HepG2 (cell line): ENCODE results near the gene CIAO2B. TPM values are rescaled to one million over a fixed set of nuclear protein-coding genes. Genes with fewer than 3 reads are reported as not detected.

Experiments
- E2F5 ChIP-seq: sonication (generic); formaldehyde crosslinking; conservative IDR thresholded peaks from 2 replicates; pipeline ENCODE4 v1.4.0; 2020; ENCODE audit warnings: missing genetic modification reagents
- EZH2 ChIP-seq: conservative IDR thresholded peaks from 2 replicates; pipeline ENCODE4 v1.6.1; 2012; ENCODE audit warnings: mild to moderate bottlenecking, low read depth, low read length, moderate library complexity
- FOXO4 ChIP-seq: sonication (generic); formaldehyde crosslinking; conservative IDR thresholded peaks from 2 replicates; pipeline ENCODE4 v1.8.1; 2023; ENCODE audit warnings: missing genetic modification reagents
- MIXL1 ChIP-seq: IDR thresholded peaks from 2 replicates; pipeline ENCODE4 v1.6.1; 2016
- MXI1 ChIP-seq: IDR thresholded peaks from 3 replicates; pipeline ENCODE4 v1.6.1; 2012; ENCODE audit warnings: low read depth, low read length, inconsistent platforms, borderline replicate concordance
- NR0B2 ChIP-seq: sonication (generic); formaldehyde crosslinking; IDR thresholded peaks from 2 replicates; pipeline ENCODE4 v1.4.0; 2020; ENCODE audit warnings: mild to moderate bottlenecking, missing genetic modification reagents
- POLR2G ChIP-seq: fragments of 200-400 bp; formaldehyde crosslinking; IDR thresholded peaks from 2 replicates; pipeline ENCODE4 v1.6.1; 2018; ENCODE audit warnings: mild to moderate bottlenecking, low read depth, low read length, moderate library complexity
- PTBP1 ChIP-seq: fragments of 200-400 bp; formaldehyde crosslinking; IDR thresholded peaks from 2 replicates; pipeline ENCODE4 v1.6.1; 2018; ENCODE audit warnings: low read length, low read depth; ENCODE audit not compliant: poor library complexity, severe bottlenecking
- REST ChIP-seq, 2 experiments: IDR thresholded peaks; 2 replicates each; pipeline ENCODE4 v1.6.1; 2011 to 2012; ENCODE audit warnings: low read length in 2 of 2, borderline replicate concordance in 1 of 2, low read depth in 1 of 2, mild to moderate bottlenecking in 1 of 2, moderate library complexity in 1 of 2
- SRF ChIP-seq: IDR thresholded peaks from 2 replicates; pipeline ENCODE4 v1.6.1; 2011; ENCODE audit warnings: mild to moderate bottlenecking, low read depth, low read length, moderate library complexity
- THAP8 ChIP-seq: sonication (generic); formaldehyde crosslinking; IDR thresholded peaks from 2 replicates; pipeline ENCODE4 v1.5.1; 2020; ENCODE audit warnings: missing genetic modification reagents, mild to moderate bottlenecking, borderline replicate concordance
- TRAFD1 ChIP-seq: sonication (generic); formaldehyde crosslinking; IDR thresholded peaks from 2 replicates; pipeline ENCODE4 v1.5.1; 2020; ENCODE audit warnings: missing genetic modification reagents, mild to moderate bottlenecking, borderline replicate concordance
- ZFYVE20 ChIP-seq: sonication (generic); formaldehyde crosslinking; IDR thresholded peaks from 2 replicates; pipeline ENCODE4 v1.8.0; 2023; ENCODE audit warnings: low read depth, mild to moderate bottlenecking, moderate library complexity, missing genetic modification reagents, borderline replicate concordance
- ZNF34 ChIP-seq: sonication (generic); formaldehyde crosslinking; IDR thresholded peaks from 2 replicates; pipeline ENCODE4 v1.4.0; 2020; ENCODE audit warnings: mild to moderate bottlenecking, missing genetic modification reagents, borderline replicate concordance
- ZNF512 ChIP-seq: sonication (generic); formaldehyde crosslinking; IDR thresholded peaks from 2 replicates; pipeline ENCODE4 v1.4.0; 2020; ENCODE audit warnings: mild to moderate bottlenecking, missing genetic modification reagents
- ZNF841 ChIP-seq: sonication (generic); formaldehyde crosslinking; IDR thresholded peaks from 2 replicates; pipeline ENCODE4 v1.8.1; 2023; ENCODE audit warnings: missing genetic modification reagents, borderline replicate concordance
- polyA plus RNA-seq, 8 experiments: library from polyadenylated mRNA; depleted of rRNA in 3 of 8; stranded (reverse) in 7 of 8; unstranded in 1 of 8; fragments of >200 nt; fragmentation: Illumina TruSeq in 4 of 8; extraction: Trizol in 4 of 8; gene quantifications; 2 replicates each; pipeline versions ENCODE4 v1.2.1 to v1.2.3, GENCODE V29; 2011 to 2016; ENCODE audit warnings: low read depth in 4 of 8, missing spikeins in 1 of 8, mixed read lengths in 1 of 8; ENCODE audit not compliant: insufficient read depth in 1 of 8
- total RNA-seq, 5 experiments: library from RNA; depleted of rRNA; stranded (reverse); fragments of >200 nt; fragmentation: Illumina TruSeq; extraction: Trizol; gene quantifications; 2 replicates each; pipeline ENCODE4 v1.2.3, GENCODE V29; 2016; ENCODE audit warnings: low read depth in 1 of 5

CIAO2B gene
- total and polyA plus RNA-seq, 2 of the 13 experiments (the other 11 are each of a cell fraction or from before 2014, with no cell fraction given), result 157 to 293 TPM

- TF ChIP-seq REST (IDR thresholded peaks at IDR 0.05; ENCODE audit: borderline replicate concordance in 1 of 2, low read depth in 1 of 2, low read length in 2 of 2), result no peak
- no peak for TF ChIP-seq ZFYVE20
- TF ChIP-seq ZNF34 (CRISPR knock-in tag), result no peak
- no peak for TF ChIP-seq THAP8
- TF ChIP-seq NR0B2 (CRISPR knock-in tag), result no peak
- TF ChIP-seq PTBP1, result no peak
- no peak for TF ChIP-seq EZH2
- TF ChIP-seq FOXO4 (CRISPR knock-in tag), result no peak
- TF ChIP-seq MXI1, result no peak; the same call in 2 of the 3 replicates
- no peak for TF ChIP-seq ZNF512 (CRISPR knock-in tag)
- TF ChIP-seq E2F5 (CRISPR knock-in tag), result no peak
- TF ChIP-seq SRF, result no peak
- 0 out of 2 replicates have a peak, but pooled peaks have one; percentile 8 for TF ChIP-seq MIXL1 (CRISPR knock-in tag)
- no peak for TF ChIP-seq TRAFD1 (CRISPR knock-in tag)
- TF ChIP-seq ZNF841, result no peak
- TF ChIP-seq POLR2G, result no peak
Observed at GRCh38 chr16:66936889-66937554, 2.8 kb upstream of the CIAO2B start (continued).
